ENCODE data around the gene SRP68.
"Not testable (repeated sequence)": the region's sequence is repeated elsewhere in the genome, so short reads cannot be mapped to it uniquely, and the experiment has no call there.

SRP68 gene

DNA sequence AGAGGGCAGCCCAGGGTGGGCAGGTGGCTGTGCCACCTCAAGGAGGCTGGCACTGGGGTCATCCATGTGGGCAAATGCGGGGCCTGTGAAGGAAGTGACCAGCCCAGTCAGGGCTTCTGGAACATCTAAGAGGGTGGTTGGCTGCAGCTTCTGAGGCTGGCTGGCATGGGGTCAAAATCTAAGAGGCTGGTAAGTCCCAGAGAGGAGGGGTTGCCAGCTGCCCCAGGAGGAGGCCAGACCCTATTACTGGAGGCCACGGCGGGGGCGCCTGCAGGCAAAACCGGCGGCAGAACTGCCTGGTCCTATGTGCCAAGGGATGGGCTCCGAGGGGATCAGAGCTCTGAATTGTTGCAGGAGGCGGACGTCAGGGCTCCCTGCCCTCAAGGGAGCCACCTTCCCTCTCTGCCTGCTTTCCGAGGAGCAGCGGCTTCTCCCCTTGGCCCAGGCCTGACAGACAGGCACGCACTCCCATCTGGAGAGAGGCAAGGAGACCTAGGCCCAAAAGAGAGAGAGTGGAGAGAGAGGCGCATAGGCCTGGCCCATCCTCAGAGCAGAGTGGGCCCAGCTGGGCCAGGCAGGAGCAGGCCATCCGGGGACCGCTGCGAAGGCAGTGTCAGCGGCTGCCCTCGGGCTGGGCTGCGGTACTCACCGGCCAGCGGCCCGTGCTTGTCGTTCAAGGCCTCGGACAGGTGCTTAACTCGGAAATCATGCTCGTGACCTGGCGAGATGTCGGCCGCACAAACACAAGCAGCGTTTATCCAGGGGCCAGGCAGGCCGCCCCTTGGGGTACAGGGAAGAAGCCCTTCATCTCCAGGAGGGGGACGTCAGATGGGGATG is 17.6 kb upstream of the SRP68 start:
- DNase-seq (ENCODE audit: low read depth in 2 of 2) = no peak

GRCh38 chr17:76088868-76089576 is 16.7 kb upstream of the SRP68 start:
- DNase-seq (ENCODE audit: low read depth in 2 of 2) = no peak

- DNase-seq (ENCODE audit: low read depth in 2 of 2) = no peak
Observed at GRCh38 chr17:76088041-76088867, 15.9 kb upstream of the SRP68 start.

DNA sequence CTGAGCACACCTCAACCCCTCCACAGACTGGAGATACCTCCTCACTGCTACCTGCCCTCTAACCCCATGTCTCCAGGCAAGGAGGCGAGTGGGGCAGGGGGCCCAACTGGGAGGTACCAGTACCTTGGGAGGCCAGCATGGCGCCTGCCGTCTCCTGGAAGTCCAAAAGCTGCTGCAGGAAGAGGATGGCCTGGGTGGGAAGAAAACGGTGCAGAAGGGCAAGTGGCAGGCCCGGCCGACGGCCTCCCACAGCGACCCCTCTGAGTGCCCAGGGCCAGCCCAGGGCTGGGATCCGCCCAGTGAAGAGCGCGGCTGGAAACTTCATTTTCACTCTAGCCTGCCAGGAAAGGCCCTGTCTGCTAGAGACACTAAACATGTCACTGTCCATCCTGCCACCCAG is 15.2 kb upstream of the SRP68 start:
- DNase-seq (ENCODE audit: low read depth in 2 of 2) = no peak

DNA sequence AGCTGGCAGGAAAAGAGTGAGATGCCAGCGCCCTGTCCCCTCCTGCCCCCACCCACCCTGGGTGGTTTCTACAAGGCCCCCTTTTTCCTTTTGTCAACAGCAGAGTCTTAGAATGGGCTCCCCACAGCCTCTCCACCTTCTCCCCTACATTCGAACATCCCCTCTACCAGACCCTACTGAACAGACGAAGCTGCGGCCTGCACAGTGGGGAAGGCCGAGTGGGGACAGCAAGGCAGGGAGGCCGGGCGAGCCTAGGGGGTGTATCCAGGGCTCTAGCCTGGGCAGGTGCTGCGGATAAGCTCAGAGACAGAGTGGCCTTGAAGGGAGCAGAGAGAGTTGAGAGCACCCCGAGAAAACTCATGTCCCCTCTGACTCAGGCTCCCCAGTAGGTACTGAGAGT is 14.1 kb upstream of the SRP68 start:
- DNase-seq (ENCODE audit: low read depth in 2 of 2) = no peak

GRCh38 chr17:76085731-76086366 is 13.5 kb upstream of the SRP68 start:
- DNase-seq (ENCODE audit: low read depth in 2 of 2) = no peak

- DNase-seq (ENCODE audit: low read depth in 2 of 2) = no peak
Observed at GRCh38 chr17:76085066-76085730, 12.9 kb upstream of the SRP68 start.

- no peak for DNase-seq (ENCODE audit: low read depth in 2 of 2)
Observed at GRCh38 chr17:76083536-76084182, 11.3 kb upstream of the SRP68 start.

GRCh38 chr17:76082326-76083251 is 10.3 kb upstream of the SRP68 start:
- DNase-seq (ENCODE audit: low read depth in 2 of 2) = no peak

DNA sequence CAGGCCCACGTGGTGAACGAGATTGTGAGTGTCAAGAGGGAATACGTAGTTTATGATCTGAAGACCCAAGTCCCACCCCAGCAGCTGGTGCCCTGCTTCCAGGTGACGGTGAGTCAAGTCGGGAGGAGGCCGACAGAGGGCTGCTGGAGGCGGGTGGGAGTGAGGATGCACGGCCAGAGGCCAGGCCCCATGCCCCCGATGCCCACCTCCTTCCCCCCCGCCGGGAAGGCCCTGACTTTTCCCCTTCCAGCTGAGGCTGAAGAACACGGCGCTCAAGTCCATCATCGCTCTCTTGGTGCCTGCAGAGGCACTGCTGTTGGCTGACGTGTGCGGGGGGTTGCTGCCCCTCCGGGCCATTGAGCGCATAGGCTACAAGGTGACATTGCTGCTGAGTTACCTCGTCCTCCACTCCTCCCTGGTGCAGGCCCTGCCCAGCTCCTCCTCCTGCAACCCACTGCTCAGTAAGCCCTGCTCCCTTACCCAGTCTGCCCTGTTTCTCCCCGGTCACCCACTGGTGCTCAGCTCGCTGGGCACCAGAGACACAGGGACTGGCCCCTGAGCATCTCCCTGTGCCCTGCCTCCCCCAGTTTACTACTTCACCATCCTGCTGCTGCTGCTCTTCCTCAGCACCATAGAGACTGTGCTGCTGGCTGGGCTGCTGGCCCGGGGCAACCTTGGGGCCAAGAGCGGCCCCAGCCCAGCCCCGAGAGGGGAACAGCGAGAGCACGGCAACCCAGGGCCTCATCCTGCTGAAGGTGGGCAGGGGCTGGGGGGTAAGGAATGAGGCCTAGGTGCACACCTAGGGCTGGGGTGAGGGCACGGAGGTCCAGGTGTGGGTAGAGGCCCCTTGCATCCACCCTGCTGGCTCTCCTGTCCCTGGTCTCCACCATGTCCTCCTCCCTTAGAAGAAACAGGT is 9.2 kb upstream of the SRP68 start:
- no peak for DNase-seq (ENCODE audit: low read depth in 2 of 2)

- no peak for DNase-seq (ENCODE audit: low read depth in 2 of 2)
Observed at GRCh38 chr17:76080768-76081287, 8.5 kb upstream of the SRP68 start.

DNA sequence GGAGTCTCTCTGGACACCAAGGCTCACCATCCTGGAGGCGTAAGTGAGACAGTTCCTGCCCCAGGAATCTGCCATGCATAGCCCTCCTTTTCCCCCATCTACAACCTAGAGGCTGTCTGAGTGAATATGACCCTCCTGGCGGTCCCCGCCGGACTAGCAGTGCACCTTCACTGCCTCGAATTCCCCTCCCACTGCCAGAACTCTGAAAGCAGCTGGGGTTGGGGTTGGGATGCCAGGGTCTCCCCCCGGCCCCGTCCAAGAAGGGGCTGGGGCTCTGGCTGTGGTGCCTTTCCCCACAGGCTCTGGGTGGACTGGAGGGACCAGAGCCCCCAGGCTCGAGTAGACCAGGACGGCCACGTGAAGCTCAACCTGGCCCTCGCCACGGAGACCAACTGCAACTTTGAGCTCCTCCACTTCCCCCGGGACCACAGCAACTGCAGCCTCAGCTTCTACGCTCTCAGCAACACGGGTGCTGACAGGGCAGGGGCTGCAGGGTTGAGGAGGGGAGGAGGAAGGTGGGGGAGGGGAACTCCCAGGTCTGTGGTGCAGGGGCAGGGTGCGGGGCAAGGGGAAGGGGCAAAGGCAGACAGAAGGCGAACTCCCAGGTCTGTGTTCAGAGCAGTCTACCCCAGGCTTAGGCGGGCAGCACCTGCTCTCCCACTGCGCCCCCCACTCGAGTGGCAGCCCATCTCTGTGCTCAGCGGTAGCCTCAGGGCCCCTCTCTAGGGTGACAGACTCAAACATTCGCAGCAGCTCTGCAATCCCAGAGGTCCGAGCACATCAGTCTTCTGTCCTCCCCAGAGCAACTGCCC is 7.8 kb upstream of the SRP68 start:
- DNase-seq (ENCODE audit: low read depth in 2 of 2) = no peak

- DNase-seq (ENCODE audit: low read depth in 2 of 2) = no peak
Observed at GRCh38 chr17:76079535-76079955, 7.2 kb upstream of the SRP68 start.

DNA sequence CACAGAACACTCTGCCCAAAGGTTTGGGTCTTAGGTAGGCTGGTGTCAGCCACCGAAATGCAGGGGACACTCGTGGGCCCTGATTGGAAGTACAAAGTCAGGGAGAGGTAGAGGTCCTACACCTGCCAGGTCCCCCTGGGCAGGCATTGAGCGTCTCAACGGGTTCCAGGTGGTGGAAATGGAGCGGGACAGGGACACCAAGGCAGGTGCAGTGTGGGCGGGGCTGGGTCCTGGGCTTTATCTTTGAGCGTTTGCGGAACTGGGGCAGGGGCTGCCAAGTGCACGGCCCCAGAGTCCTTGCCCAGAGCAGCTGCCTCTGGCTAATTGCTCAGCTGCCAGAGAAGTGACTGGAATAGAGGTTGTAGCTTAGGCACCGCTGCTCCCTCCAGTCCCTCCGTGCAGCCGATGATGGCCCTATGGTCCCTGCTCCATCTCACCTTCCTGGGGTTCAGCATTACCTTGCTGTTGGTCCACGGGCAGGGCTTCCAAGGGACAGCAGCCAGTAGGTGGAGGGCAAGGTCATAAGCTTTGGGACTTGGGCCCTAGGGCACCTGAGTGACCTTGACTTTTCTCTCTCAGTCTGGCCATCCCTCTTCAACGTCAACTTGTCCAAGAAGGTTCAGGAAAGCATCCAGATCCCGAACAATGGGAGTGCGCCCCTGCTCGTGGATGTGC is 6.7 kb upstream of the SRP68 start, which contains the start of gene ZACN:
TSS of gene ZACN (plus strand) at position 323 of the 675 bp plus-strand sequence. CDS start at position 406, 83 bp downstream.
- no peak for DNase-seq (ENCODE audit: low read depth in 2 of 2)

GRCh38 chr17:76078370-76078769 is 6.1 kb upstream of the SRP68 start:
- not testable (repeated sequence) for DNase-seq (ENCODE audit: low read depth in 2 of 2)

GRCh38 chr17:76077584-76078110 is 5.3 kb upstream of the SRP68 start:
- no peak for DNase-seq (ENCODE audit: low read depth in 2 of 2)

All from activated CD4-positive, alpha-beta T cell treated with anti-CD3 and anti-CD28 coated beads for 24 hours (primary cell).